GM12801 (cell line): ENCODE measurements around the gene ABCA8.

Source experiments
- TF ChIP-seq, protein P1 (sequence below): IDR thresholded peaks from one replicate; pipeline ENCODE4 v1.5.1; 2011; ENCODE audit warnings: control low read depth; ENCODE audit not compliant: insufficient read length; ENCODE audit errors: extremely low read depth

Gene ABCA8, protein sequence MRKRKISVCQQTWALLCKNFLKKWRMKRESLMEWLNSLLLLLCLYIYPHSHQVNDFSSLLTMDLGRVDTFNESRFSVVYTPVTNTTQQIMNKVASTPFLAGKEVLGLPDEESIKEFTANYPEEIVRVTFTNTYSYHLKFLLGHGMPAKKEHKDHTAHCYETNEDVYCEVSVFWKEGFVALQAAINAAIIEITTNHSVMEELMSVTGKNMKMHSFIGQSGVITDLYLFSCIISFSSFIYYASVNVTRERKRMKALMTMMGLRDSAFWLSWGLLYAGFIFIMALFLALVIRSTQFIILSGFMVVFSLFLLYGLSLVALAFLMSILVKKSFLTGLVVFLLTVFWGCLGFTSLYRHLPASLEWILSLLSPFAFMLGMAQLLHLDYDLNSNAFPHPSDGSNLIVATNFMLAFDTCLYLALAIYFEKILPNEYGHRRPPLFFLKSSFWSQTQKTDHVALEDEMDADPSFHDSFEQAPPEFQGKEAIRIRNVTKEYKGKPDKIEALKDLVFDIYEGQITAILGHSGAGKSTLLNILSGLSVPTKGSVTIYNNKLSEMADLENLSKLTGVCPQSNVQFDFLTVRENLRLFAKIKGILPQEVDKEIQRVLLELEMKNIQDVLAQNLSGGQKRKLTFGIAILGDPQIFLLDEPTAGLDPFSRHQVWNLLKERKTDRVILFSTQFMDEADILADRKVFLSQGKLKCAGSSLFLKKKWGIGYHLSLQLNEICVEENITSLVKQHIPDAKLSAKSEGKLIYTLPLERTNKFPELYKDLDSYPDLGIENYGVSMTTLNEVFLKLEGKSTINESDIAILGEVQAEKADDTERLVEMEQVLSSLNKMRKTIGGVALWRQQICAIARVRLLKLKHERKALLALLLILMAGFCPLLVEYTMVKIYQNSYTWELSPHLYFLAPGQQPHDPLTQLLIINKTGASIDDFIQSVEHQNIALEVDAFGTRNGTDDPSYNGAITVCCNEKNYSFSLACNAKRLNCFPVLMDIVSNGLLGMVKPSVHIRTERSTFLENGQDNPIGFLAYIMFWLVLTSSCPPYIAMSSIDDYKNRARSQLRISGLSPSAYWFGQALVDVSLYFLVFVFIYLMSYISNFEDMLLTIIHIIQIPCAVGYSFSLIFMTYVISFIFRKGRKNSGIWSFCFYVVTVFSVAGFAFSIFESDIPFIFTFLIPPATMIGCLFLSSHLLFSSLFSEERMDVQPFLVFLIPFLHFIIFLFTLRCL (N-terminal part only)

GRCh38 chr17:68955181-68955841 is at the start of gene ABCA8:
TSS of gene ABCA8 (minus strand) at chr17:68955392. CDS start at chr17:68942034, 13,358 bp downstream.
- TF ChIP-seq, protein P1, sequence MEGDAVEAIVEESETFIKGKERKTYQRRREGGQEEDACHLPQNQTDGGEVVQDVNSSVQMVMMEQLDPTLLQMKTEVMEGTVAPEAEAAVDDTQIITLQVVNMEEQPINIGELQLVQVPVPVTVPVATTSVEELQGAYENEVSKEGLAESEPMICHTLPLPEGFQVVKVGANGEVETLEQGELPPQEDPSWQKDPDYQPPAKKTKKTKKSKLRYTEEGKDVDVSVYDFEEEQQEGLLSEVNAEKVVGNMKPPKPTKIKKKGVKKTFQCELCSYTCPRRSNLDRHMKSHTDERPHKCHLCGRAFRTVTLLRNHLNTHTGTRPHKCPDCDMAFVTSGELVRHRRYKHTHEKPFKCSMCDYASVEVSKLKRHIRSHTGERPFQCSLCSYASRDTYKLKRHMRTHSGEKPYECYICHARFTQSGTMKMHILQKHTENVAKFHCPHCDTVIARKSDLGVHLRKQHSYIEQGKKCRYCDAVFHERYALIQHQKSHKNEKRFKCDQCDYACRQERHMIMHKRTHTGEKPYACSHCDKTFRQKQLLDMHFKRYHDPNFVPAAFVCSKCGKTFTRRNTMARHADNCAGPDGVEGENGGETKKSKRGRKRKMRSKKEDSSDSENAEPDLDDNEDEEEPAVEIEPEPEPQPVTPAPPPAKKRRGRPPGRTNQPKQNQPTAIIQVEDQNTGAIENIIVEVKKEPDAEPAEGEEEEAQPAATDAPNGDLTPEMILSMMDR: no peak

- TF ChIP-seq, protein P1: no peak
Measured at GRCh38 chr17:68993112-68993511, 37.9 kb upstream of the ABCA8 start.

DNA sequence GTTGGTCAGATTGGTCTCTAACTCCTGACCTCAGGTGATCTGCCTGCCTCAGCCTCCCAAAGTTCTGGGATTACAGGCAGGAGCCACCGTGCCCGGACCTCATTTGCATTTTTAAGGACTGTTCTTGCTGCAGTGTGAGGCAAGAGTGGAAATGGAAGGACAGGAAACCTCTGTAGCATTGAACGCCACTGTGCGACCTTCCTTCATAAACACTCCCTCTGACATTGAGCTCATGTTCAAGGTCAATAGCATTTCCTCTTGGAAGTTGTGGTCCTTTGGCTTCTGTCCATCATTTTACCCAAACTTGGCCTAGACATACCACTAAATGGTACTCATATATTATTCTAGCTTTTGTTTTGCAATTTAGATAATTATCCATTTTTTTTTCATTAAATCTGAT is 32.8 kb upstream of the ABCA8 start:
- TF ChIP-seq, protein P1: no peak

- TF ChIP-seq, protein P1: no peak
Measured at GRCh38 chr17:68981288-68981687, 26.1 kb upstream of the ABCA8 start.

DNA sequence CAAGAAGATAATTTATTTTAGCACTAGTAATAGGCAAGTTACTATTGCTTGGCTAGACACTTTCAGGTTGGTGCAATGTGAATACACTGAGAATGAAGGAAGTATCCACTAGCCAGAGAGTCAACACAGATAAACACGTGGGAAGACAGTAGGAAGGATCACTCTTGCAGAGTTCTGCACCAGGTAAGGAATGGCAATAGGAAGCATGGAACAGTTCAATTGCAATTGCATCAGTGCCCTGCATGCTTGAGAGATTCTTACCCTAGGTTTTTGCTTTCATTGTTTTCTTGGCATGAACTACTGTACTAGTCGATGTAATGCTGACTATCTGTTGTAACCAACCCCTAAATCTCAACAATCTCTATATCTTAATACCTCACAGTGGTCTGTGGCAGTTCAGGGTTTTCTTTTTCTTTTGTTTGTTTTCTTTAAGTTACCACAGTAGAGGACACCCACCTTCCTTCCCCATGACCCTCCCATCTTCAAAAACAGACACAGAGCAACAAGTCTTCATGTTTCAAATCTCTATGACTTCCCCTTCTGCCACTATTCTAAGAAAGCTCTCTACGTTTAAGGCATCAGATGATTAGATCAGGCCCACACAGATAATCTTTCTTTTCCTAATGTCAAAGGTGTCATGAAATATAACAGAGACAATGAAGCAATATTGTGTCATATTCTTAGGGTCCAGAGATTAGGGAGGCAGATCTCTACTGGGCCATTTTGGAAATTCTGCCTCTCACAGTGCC is 18.1 kb upstream of the ABCA8 start:
- TF ChIP-seq, protein P1: no peak

DNA sequence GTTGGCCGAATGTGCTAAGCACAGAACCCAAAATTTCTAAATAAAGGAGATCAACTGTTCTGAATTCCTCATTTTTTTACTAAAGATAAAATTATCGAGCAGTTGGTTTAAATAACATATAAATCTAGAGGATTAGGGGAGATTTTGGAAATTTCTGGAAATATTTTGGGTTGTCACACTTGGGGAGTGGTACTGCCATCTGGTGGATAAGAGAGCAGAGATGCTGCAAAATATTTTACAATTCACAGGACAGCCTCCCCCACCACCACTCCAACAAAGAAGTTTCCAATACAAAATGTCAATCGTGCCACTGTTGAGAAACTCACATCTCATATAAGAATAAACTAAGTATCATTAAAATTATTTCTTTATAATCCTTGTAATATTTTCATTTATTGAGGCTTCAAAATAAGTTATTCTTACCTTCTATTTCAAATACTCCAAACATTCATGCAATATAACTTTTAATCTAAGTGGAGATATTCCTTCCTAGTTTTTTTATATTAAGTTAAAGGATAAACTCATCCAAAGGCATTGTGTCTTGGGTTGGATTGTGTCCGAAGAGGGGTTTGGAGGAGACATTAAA is 17.0 kb upstream of the ABCA8 start:
- TF ChIP-seq, protein P1: no peak
